Adrenal gland (tissue), 5 donors: ENCODE measurements around the gene CAPN15.

Experiments used
- POLR2A ChIP-seq, 2 donors: fragments of 450-650 bp; IDR thresholded peaks; one replicate each; pipeline ENCODE4 v1.6.1; 2017; ENCODE audit warnings: antibody characterized with exemption in 2 of 2, mild to moderate bottlenecking in 2 of 2, moderate library complexity in 1 of 2
- TF ChIP-seq, protein P1 (sequence below), 6 experiments: fragments of 450-650 bp in 4 of 6; fragments of 200-600 bp in 2 of 6; sonication (generic) in 1 of 6; IDR thresholded peaks; 1 replicate in 5 of 6; 2 replicates in 1 of 6; pipeline versions ENCODE4 v1.5.1 to v1.8.0; 2016 to 2021; ENCODE audit warnings: antibody characterized with exemption in 6 of 6, mild to moderate bottlenecking in 2 of 6, moderate library complexity in 1 of 6
- donor health status: DM: no; HTN: no; CAD: no.

GRCh38 chr16:566475-567372, 39.2 kb downstream of the CAPN15 start, which contains the start of gene NHLRC4:
- TF ChIP-seq, protein P1, sequence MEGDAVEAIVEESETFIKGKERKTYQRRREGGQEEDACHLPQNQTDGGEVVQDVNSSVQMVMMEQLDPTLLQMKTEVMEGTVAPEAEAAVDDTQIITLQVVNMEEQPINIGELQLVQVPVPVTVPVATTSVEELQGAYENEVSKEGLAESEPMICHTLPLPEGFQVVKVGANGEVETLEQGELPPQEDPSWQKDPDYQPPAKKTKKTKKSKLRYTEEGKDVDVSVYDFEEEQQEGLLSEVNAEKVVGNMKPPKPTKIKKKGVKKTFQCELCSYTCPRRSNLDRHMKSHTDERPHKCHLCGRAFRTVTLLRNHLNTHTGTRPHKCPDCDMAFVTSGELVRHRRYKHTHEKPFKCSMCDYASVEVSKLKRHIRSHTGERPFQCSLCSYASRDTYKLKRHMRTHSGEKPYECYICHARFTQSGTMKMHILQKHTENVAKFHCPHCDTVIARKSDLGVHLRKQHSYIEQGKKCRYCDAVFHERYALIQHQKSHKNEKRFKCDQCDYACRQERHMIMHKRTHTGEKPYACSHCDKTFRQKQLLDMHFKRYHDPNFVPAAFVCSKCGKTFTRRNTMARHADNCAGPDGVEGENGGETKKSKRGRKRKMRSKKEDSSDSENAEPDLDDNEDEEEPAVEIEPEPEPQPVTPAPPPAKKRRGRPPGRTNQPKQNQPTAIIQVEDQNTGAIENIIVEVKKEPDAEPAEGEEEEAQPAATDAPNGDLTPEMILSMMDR (IDR thresholded peaks at IDR 0.05) = peak in 2 of 6 experiments; percentile 4 to 17
- TF ChIP-seq POLR2A (IDR thresholded peaks at IDR 0.05) = peak in 1 of 2 donors; percentile 72
